Right forelimb (tissue), 1 donor: Measurements from ENCODE around the gene PTPN4.
A peak's percentile ranks its signal among the peaks of the same experiment; 100 is the strongest.

Experiments used
- DNase-seq: peaks from one replicate; pipeline ENCODE4 v3.0.0-alpha.2; 2018

PTPN4 gene, protein sequence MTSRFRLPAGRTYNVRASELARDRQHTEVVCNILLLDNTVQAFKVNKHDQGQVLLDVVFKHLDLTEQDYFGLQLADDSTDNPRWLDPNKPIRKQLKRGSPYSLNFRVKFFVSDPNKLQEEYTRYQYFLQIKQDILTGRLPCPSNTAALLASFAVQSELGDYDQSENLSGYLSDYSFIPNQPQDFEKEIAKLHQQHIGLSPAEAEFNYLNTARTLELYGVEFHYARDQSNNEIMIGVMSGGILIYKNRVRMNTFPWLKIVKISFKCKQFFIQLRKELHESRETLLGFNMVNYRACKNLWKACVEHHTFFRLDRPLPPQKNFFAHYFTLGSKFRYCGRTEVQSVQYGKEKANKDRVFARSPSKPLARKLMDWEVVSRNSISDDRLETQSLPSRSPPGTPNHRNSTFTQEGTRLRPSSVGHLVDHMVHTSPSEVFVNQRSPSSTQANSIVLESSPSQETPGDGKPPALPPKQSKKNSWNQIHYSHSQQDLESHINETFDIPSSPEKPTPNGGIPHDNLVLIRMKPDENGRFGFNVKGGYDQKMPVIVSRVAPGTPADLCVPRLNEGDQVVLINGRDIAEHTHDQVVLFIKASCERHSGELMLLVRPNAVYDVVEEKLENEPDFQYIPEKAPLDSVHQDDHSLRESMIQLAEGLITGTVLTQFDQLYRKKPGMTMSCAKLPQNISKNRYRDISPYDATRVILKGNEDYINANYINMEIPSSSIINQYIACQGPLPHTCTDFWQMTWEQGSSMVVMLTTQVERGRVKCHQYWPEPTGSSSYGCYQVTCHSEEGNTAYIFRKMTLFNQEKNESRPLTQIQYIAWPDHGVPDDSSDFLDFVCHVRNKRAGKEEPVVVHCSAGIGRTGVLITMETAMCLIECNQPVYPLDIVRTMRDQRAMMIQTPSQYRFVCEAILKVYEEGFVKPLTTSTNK

DNA sequence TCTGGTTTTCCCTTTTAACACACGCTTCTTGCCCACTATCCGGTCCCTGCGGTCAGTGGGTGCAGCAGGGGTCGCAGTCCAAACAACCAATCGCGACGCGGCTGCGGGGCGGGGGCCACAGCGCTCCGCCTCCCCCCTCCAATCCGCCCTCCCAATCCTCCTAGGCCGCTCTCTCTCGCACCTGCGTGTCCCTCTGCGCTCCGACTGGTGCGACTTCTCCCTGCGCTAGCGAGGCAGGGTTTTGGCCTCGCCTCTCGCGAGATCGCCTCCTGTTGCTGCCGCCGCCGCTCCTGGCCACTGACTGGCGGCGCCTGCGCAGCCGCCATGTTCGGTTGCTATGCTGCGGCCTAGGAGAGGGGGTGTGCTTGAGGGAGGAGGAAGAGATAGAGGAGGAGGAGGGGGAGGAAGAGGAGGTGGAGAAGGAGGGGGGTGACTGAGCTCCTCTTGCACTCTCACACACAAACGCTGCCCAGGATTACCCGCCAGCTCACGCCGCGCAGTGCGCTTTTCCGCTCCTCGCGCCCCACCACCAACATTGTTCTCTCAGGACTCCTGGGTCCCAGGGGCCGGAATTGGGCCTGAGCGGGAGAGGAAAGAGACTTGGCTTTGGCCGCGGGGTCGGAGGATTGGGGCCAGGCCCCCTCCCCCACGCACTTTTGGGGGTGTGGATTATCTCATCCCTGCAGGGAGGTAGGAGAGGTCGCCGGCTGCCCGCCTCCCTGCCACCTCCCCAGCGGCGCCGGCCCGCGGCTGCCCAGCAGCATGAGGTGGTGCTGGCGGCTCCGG lies at the start of gene PTPN4:
PTPN4 (plus strand) TSS at position 472 of the 786 bp plus-strand sequence. CDS start 49,932 bp downstream, outside the sequence.
- DNase-seq = peak; percentile 95

DNA sequence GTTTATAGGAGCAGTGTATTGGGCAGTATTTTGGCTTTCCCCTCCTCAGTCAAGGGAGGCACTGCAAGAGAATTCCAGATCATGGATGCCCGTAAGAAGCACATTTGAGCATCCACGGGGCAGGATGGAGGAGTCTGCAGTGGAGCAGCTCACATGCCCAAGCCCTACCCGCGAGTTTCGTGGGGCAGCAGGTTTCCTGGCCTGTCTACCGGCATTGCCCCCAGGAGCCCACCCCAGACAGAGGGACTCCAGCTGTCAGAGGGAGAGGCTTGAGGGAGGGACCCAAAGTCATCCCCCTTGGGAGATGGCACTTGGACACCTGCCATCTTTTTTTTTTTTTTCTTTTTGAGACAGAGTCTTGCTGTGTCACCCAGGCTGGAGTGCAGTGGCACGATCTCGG lies 49.4 kb upstream of the PTPN4 start:
- no peak for DNase-seq

DNA sequence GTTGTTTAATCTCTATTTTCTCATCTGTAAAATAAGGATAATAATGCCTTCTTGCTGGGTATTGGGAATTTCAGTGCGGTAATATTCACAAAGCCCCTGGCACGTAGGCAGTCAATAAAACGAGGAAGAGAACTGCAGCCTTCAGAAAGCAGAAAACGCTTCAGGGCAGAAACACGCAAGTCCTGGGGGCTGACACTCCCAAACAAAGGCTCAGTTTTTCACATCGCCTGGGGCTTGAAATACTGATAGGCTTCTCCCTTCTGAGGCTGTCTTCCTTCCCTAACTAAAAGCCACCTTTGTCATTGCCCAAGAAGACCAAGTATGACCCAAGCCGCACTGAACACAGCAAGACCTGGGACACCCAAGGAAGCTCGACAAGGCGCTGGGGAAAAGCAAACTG lies 48.4 kb upstream of the PTPN4 start:
- no peak for DNase-seq

DNA sequence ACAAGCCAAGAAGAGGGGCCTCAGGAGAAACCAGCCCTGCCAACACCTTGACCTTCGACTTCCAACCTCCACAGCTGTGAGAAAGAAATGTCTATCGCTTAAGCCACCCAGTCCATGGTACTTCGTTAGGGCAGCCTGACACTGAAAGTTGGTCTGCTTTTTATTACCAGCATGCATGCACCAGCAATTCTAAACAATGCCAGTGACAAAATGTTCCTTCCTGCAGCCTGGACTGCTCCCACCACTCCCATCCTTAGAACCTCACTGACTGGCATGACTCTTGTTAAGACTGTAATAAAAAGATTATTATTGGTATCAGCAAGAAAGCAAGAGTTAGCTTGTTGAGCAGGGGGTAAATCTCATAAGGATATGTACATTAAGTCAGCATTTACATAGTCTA lies 47.2 kb upstream of the PTPN4 start:
- no peak for DNase-seq

DNA sequence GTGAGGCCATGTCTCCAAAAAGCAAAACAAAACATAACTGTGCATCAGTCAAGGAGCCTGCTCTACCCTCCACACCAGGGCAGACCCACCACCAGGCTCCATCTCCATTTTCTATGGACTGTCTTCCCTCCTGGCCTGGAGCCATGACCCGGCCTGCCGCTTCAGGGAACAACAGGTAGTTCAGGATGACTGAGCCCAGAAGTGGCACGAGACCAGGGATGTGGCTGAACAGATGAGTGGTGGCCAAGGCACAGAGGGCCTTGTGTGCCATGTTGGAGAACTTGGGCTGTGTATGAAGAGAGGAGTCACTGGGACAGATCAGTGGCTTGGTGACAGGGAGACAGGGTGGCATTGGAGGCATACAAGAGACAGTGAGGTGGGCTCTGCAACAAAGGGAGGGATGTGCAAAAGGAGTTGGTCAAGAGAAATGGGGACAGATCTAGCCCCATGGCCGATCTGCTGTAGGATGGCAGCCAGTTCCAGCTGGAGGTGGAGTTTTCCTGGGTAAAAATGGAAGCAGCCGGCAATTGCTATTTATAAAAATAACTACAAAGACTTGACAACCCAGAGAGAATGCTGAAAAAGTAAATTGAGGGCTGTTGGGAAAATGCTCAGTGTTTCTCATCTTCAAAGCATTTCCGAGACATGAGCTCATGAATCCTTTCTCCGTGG lies 45.8 kb upstream of the PTPN4 start:
- no peak for DNase-seq

DNA sequence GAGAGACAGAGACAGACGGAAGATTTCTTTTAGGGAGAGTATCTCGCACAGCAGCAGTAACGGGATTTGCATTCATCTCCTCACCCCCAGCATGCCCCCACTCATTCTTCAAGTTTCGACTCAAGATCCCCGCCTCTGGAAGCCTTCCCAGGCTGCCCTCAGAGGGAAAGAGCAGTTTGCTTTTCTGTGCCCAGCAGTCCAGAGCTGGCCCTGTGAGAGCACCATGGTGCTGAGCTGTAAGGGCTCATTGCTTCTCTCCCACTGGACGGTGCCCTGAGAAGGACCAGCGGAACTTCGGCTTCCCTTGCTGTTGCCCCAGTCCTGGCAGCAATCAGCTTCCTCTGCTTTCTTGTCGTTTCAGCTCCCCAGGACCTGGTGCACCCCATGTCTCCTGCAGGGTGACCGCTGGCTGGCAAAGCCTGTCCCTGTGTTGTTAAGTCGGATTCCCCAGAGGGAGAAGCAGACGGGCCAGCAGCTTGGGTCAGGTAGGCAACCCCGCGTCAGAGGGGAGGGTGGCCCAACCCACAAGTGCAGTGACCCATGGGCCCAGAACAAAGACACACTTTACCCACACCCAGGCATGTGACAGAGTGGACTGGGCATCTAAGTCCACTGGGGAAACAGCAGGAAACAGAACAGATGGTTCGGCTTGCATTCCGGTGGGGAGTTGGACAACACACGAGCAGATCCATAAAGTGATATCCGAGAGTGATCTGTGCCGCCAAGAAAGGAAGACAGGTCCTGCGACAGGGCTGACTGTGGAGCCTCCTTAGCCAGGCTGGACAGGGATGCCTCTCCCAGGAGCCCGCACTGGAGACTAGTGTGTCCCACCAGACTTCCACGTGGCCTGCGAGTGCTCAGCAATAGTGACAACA lies 44.1 kb upstream of the PTPN4 start:
- no peak for DNase-seq

DNA sequence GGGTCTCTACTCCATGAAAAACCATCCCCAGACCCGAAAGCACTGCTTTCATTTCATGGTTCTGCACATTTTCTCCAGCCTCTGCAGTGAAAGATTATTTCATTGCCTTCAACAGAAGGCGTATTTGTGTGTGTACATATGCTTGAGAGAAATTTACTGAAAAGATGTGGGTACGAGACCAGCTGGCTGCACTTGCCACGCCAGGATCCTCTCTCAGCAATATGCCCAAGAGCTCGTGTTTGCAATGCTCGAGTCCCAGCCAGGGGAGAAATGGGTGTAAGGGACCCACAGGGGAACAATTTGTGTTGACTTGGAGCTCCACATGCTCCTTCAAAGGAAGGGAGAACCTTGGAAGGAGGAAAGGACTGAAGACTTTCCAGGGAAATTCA lies 43.4 kb upstream of the PTPN4 start:
- no peak for DNase-seq

DNA sequence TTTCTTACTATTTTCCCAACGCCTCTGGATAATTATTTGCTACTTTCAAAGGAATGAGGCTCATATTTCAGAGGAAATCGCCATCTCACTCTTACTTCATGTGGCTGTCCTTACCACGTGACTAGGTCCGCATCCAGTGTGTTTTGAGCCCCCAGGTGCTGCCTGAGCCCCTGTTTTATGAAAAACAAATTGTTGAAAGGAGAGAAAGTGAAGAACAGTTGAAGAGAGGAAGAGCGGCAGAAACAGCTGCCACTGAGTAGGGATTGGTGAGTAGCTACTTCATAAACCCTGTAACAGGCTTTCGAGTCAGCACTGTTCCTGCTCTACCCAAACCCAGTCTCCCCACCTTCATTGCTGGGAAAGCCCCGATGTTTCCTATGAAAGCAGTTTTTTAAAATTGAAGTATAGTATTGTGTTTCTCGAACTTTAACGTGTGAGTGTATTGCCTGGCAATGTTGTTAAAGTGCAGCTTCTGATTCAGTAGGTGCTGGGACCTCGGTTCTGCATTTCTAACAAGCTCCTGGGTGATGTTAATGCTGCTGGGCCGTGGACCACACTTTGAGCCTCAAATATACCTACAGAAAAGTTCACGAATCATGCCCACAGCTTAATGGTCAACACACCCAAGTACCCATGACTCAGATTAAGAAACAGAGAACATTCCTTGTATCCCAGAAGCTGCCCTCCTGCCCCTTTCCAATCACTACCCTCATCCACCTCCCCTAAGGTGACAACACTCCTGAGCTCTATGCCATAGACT lies 41.0 kb upstream of the PTPN4 start:
- no peak for DNase-seq

DNA sequence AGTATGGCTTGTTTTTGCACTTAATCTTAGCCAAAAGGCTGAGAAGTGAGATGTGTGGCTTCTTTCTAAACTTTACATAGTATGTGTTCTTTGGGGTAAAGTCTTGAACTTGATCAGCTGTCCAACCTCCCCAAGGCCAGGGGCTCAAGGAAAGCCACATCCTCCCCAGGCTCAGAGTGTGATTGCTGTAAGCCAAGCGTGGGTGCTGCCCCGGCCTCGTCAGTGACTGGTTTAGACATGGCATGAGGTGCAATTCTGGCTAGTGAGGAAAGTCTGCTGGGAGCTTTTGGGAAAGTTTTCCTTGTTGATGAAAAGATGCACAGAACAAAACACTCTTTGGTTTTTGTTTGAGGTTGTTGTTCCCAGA lies 40.5 kb upstream of the PTPN4 start:
- DNase-seq = no peak

DNA sequence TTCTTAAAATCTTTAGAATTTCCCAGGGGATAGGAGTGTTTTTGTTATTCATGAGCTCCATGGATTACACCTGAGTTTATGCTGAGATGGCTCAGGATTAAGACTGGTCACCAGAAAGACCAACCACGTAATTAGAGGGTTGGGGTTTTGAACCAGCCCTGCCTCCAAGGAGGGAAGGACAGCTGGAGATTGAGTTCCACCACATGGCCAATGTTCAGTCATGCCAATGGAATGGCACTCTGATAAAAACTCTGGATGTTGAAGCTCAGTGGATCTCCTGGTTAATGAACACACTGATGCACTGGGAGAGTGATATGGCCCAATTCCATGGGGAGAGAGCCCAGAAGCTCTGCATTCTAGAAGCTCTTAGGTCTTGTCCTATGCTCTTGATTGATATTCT lies 38.7 kb upstream of the PTPN4 start:
- DNase-seq = peak; percentile 1

DNA sequence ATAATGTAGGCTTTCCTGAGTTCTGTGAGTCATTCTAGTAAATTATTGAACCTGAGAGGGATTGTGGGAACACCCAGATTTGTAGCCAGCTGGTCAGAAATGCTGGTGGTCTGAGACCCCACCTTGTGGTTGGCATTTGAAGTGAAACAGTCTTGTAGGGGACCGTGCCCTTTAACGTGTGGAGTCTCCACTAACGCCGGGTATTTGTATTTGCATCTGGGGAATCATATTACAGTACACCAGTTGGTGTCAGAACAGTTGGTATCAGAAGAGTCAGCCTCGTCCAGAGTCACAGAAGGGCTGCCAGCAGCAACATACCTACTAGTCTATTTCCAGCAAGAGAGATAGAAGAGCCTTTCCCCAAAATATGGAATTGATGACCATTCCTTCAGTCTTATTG lies 38.3 kb upstream of the PTPN4 start:
- peak; percentile 2 for DNase-seq

DNA sequence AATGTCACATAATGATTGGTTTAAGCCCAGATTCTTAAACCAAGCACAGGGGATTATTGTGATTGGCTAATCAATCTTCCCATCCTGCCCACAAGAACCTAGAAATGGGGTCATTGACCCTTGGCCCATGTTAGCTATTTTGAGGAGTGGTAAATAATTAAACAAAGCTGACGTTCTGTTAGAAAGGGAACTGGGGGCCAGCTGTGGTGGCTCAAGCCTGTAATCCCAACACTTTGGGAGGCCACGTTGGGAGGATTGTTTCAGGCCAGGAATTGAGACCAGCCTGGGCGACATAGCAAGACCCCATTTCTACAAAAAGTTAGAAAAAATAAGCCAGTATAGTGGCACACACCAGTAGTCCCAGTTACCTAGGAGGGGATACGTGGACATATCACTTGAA lies 37.8 kb upstream of the PTPN4 start:
- peak; percentile 12 for DNase-seq

DNA sequence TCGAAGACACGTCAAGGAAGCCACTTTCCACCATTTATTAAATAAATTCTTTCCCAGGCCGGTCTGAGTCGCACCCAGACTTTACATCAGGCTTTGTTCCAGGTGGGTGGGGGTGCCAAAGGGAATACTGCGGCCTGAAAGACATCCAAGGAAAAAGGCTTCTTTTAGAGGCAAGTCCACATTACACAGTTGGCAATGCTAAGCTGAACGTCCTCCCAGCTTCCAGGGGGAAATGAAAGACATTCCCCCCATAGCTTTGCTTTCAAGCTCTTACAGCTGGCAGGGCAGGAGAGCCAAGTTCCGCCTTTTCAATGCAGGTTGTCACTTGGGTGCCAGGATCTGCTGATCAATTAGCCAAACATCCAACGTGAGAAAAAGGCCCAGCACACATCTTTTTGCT lies 36.5 kb upstream of the PTPN4 start:
- DNase-seq = peak; percentile 37

DNA sequence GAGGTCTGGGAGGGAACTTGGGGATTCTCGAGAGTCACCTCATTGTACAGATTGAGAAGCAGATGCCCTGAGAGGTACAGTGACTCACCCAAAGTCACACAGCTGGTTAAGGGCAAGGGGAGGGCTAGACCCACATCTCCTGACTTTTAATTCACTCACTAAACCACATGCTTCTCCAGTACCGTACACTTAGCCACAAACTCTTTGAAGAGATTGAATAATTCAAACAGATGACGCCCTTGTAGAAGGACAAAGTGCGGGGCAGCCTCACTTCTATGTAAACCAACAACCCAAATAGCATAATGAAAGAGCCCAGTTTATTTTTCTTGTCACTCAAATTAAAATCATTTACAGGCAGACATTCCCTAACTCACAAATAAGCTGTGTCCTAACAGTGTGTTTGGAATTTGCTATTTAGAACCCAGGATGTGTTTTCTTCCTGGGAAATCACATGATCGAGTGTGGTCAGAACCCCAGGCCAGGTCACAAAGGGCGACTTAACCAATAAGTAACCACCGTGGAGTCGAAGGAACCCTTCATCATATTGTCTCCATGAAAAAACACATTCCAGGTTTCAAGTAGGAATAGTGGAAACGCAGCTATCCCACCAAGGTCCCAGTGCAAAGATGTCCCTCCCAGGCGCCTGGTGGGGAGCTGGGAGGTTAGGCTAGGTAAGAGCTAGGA lies 35.8 kb upstream of the PTPN4 start:
- peak; percentile 37 for DNase-seq

DNA sequence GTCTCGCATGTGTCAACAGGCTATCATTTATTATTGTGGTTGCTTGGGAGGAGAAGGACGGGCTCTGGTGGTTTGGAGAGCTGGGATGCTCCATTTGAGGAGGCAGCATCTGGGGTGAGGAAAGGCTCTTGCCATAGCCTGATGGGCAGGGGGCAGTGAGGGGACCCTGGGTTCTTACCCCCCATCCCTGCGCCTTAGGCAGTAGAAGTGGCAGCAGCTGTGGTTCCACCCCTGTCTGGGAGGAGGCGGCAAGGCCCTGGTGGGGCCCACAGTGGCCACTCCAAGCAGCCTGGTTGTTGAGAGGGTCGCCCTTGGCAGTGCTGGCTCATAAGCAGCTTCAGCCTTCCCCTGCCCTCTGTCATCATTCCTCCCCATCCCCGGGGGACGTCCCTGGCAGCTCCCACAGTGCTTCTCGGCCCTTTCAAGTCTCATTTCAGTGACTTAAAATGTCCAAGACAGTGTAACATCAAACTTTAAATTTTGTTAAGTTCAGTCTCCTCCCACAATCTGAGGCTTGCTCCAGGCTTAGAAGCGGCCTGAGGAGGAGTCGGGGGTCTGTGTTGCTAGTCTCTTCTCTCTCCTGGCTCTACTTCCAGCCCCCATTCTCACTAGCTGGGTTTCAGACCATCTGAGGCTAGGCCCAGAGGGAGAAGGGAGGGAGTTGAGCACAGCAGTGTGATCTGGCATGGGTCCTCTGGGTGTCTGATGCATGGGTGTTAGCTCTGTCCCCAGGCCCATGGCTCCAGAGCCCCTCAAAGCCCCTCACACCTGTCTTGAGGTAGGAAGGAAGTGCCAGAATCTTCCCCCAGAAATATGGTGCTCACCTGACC lies 34.9 kb upstream of the PTPN4 start:
- peak; percentile 41 for DNase-seq

DNA sequence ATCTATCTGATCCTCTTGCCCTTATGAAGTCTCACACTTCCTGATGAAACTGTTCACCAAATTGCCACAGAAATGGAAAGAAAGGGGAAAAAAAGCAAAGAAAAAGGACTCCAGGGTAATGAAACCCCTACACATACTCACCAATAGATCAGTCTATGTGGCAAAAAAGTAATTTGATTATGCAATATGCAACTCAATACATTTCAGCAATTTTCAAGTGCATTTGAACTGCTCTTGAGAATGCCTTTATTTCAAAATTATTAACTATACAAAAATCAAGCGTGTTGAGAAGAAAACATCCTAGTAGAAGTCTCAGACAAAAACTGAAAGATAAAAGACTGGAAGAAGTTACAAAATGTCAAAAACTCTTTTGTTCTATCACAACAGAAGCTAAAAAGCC lies 32.2 kb upstream of the PTPN4 start:
- no peak for DNase-seq

DNA sequence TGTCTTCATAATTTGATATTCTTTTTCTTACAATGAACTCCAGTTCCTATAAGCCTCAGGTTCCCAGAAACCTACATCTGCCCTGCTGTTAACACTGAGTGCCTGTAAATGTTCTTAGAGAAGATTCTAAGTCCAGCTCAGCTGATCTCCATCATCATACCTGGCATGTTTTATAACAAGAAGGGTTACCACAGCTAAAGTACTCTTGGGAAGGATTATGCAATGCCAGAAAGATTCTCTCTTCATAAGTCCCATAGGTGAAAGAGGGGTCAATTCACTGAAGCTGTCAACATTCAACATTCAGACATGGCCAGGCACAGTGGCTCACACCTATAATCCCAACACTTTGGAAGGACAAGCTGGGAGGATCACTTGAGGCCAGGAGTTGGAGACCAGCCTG lies 31.3 kb upstream of the PTPN4 start:
- DNase-seq = no peak

DNA sequence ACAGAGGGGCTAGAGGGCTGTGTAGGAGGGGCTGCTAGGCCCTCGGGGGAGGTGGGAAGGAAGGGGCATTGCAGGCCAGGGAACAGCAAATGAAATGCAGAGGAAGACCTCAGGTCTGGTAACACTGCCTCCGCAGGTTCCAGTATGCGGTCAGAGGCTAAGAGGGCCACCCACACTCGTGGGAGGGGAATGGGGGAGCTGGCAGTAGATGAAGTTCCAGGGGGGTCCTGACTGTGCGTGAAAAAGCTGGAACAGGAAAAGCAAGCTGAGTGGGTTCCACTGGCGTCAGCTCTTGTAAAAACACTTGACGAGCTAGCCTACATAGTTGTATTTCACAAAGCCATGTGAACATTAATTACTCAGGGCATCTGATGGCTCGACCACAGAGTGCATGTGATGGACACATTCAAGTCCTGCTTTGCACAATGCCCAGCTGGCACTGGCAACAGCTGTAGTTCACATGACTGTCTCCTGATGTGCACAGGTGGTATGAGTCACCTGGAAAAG lies 29.0 kb upstream of the PTPN4 start:
- DNase-seq = peak; percentile 19

DNA sequence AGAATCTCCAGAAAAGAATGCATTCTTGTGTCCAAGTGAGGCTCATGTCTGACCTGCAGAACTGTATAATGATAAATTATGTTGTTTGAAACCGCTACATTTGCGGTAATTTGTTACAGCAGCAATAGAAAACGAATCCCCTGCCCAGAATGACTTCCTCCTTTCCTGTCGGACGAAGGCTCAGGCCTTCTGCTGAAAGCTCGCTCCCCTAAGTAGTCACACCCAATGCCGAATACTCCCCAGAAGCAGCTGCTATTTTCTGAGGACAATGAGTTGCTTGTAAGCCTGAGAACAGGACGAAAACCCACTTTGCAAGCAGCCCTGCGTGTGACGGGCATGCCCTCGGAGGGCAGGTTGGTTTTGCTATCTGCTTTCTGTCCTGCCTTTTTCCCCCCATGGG lies 27.7 kb upstream of the PTPN4 start:
- no peak for DNase-seq
